ENCODE results near the gene ADAMTS12.

GRCh38 chr5:33659526-33660169, 232.1 kb downstream of the ADAMTS12 start:
- TF ChIP-seq CTCF (IDR thresholded peaks at IDR 0.05) = no peak
- TF ChIP-seq POLR2A (IDR thresholded peaks at IDR 0.05; ENCODE audit: low read depth) = no peak
